Lower lobe of right lung (tissue), 2 donors: Measurements from ENCODE around the gene DBNL. TPM values are rescaled to one million over a fixed set of nuclear protein-coding genes. Genes with fewer than 3 reads are reported as not detected.

ENCODE experiments used
- ATAC-seq, 2 donors: fragments of 200-7000 bp; cut with Tn5 transposase; one replicate each; pipeline ENCODE4 v1.9.1; 2020 to 2022; ENCODE audit warnings: mild to moderate bottlenecking in 2 of 2, moderate library complexity in 2 of 2
- DNase-seq: peaks from one replicate; pipeline ENCODE4 v3.0.0-alpha.2; 2020
- H3K27ac ChIP-seq: fragments of 200-600 bp; one replicate; pipeline ENCODE4 v1.8.0; 2022
- H3K27me3 ChIP-seq: fragments of 200-600 bp; one replicate; pipeline ENCODE4 v1.8.0; 2022; ENCODE audit warnings: low read depth
- H3K36me3 ChIP-seq: fragments of 200-600 bp; one replicate; pipeline ENCODE4 v1.8.0; 2022; ENCODE audit warnings: mild to moderate bottlenecking
- H3K4me1 ChIP-seq: fragments of 200-600 bp; one replicate; pipeline ENCODE4 v1.8.0; 2022
- H3K4me3 ChIP-seq: fragments of 200-600 bp; one replicate; pipeline ENCODE4 v1.8.0; 2022; ENCODE audit warnings: mild to moderate bottlenecking
- H3K9me3 ChIP-seq: fragments of 200-600 bp; one replicate; pipeline ENCODE4 v1.8.0; 2022
- CTCF ChIP-seq: fragments of 200-600 bp; IDR thresholded peaks from one replicate; pipeline ENCODE4 v1.8.0; 2022; ENCODE audit warnings: antibody characterized with exemption, mild to moderate bottlenecking
- intact Hi-C: fragments of 100-400 bp; cut with DNase I; formaldehyde crosslinking; loops from one replicate; pipeline ENCODE4 v1.11.0; 2022
- total RNA-seq: library from RNA; stranded (reverse); fragmentation: NEBNext Ultra II Directional; extraction: Animal tissue kit (Norgen Biotek cat#: 25700); gene quantifications from one replicate; pipeline ENCODE4 v1.2.1, GENCODE V29; 2021
- donor health status: DM: no; HTN: yes; CAD: no; lungs with severe emphysema.

Gene DBNL
- total RNA-seq, 1 donor from 2014 or later: 109 TPM

DNA sequence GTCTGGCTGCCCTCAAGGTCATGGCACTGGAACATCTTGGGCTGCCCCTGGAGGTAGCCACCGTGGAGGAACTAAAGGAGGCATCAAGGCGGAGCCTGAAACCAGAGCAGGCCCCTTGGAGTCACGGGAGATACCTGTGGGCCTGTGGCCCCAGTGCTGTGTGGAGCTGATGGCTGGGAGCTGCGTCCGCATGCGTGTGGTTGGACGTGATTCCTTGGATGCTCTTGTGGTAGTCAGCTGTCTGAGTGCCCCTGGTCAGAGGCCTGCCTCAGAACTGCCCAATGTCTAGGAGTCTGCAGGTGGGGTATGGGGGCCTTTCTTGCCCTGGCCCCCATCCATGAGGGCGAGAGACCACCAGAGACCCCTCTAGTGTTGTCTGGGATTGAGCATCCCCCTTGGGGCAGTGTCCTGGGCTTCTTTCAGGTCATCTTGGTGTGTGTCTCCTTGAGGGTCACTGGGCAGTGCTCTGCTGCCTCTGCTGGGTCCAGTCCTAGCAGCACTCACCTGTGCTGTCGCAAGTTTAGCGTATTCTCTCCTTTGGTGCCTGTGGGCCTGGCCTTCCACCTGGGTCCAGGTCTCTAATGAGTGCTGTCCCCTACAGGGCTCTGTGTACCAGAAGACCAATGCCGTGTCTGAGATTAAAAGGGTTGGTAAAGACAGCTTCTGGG lies 12.8 kb downstream of the DBNL start:
- H3K27me3 ChIP-seq: no peaks in the 10 kb centered on the region
- H3K4me1 ChIP-seq: no peaks in the 10 kb centered on the region
- no peak for TF ChIP-seq CTCF
- peaks cover 100% of the 10 kb centered on the region for H3K36me3 ChIP-seq
- ATAC-seq (no peak), DNase-seq (no peak)
- no peaks in the 10 kb centered on the region for H3K9me3 ChIP-seq
- no peak overlapping the region for H3K27ac ChIP-seq
- intact Hi-C loops: no loop called here
- no peak overlapping the region for H3K4me3 ChIP-seq

DNA sequence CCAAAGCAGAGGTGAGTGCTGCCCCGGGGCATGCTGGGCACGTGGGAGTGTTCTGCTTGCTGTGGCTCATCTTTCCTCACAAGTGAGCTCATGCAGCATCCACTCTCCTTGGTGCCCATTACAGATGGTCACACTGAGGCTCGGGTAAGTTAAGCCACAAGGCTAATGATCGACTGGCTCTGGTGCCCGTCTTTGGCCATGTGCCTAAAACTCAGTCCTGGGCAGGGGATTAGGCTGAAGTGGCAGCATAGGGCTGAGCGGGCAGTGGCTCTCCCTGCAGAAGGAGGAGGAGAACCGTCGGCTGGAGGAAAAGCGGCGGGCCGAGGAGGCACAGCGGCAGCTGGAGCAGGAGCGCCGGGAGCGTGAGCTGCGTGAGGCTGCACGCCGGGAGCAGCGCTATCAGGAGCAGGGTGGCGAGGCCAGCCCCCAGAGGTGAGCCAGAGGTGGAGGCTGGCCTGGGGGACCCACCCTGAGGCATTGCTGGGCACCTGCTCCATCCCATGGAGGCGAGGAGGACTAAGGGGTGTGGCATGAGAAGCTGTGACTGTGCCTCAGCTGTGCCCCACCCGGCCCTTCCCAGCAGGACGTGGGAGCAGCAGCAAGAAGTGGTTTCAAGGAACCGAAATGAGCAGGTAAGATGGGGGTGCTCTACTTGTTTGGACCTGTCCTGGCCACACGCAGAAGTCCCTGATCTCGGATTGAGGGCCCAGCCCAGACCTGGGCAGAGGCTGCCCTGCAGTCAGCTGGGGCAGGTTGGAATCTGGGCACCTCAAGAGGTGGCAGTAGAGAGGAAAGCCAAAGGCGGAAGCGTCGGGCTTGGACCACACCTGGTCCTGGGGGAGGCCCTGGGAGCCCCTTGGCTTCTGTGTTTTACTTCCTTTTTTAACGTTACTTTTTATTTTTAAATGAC lies 13.6 kb downstream of the DBNL start:
- DNase-seq: no peak
- peaks cover 93% of the 10 kb centered on the region for H3K36me3 ChIP-seq

DNA sequence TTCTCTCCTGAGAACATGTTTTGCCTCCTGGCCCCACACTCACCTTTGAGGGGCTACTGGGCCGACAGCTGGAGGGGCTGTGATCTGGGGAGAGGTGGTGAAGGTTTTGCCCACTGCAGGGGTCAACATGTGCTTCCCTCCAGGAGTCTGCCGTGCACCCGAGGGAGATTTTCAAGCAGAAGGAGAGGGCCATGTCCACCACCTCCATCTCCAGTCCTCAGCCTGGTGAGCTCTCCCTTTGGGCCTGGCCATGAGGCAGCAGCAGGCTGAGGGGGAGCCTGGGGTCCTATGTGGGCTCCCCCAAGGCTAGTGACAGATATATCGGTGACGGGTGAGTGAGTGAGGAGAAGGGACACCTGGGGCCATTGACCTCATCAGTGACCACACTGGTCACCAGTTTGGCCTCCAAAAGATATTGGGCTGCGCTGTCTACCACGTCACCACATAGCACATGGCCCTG lies 14.3 kb downstream of the DBNL start:
- Histone ChIP-seq H3K4me1 (peaks cover under 1% of the 10 kb centered on the region), H3K4me3 (no peak overlapping the region), H3K27ac (no peak overlapping the region), H3K36me3 (peaks cover 86% of the 10 kb centered on the region), H3K9me3 (no peaks in the 10 kb centered on the region), H3K27me3 (no peaks in the 10 kb centered on the region)
- no peak for TF ChIP-seq CTCF
- intact Hi-C loops: no loop called here
- ATAC-seq (no peak), DNase-seq (peak; percentile 20)

More for the DNA sequence above, 13.6 kb downstream of the DBNL start:
- Histone ChIP-seq H3K4me3 (no peak overlapping the region), H3K27ac (no peak overlapping the region), H3K4me1 (no peaks in the 10 kb centered on the region), H3K9me3 (no peaks in the 10 kb centered on the region), H3K27me3 (no peaks in the 10 kb centered on the region)
- no peak for ATAC-seq
- TF ChIP-seq CTCF: no peak
- intact Hi-C loops: no loop called here

GRCh38 chr7:44059219-44060090 lies 15.0 kb downstream of the DBNL start:
- intact Hi-C loops: no loop called here
- ATAC-seq: no peak
- no peak overlapping the region for H3K27ac ChIP-seq
- H3K4me3 ChIP-seq: no peak overlapping the region
- peak; percentile 45 for DNase-seq
- peaks cover 7% of the 10 kb centered on the region for H3K4me1 ChIP-seq
- H3K27me3 ChIP-seq: no peaks in the 10 kb centered on the region
- H3K9me3 ChIP-seq: no peaks in the 10 kb centered on the region
- H3K36me3 ChIP-seq: peaks cover 80% of the 10 kb centered on the region
- TF ChIP-seq CTCF: no peak
